ENCODE measurements around the gene SINHCAF. TPM values are rescaled to one million over a fixed set of nuclear protein-coding genes. Genes with fewer than 3 reads are reported as not detected.

Gene SINHCAF
- total RNA-seq, 1 experiment from 2014 or later, result 179 TPM

GRCh38 chr12:31261744-31262143, 64.2 kb downstream of the SINHCAF start:
- ChIA-PET POLR2A (no interaction called here), CTCF (interaction anchor here (0.9 to 3.7 kb wide), 3 partner anchors 10 to 27 kb away, joined by 3 to 22 read pairs (median 4); no protein-coding TSS in a partner anchor), RAD21 (ENCODE audit: low non-redundant PET in 1 of 2, low total read pairs in 2 of 2, uncharacterized antibody in 2 of 2, unreplicated experiment in 2 of 2) (no interaction called here)
- no peaks in the 10 kb centered on the region for H3K4me1 ChIP-seq (ENCODE audit: control insufficient read depth in 1 of 2, insufficient read depth in 2 of 2, low read length in 2 of 2)
- H3K9me3 ChIP-seq (ENCODE audit: control insufficient read depth in 1 of 2, insufficient read depth in 1 of 2, low read depth in 1 of 2, low read length in 2 of 2), result no peaks in the 10 kb centered on the region
- DNase-seq (ENCODE audit: low read depth, low spot score) (no peak), ATAC-seq (no peak)
- no peaks in the 10 kb centered on the region for H3K79me2 ChIP-seq (ENCODE audit: insufficient read depth, low read length)
- H3K4me2 ChIP-seq (ENCODE audit: low read length), result no peak overlapping the region
- H3K9me2 ChIP-seq (ENCODE audit: insufficient read depth), result no peaks in the 10 kb centered on the region
- H3K27me3 ChIP-seq (ENCODE audit: insufficient read depth, low read length), result no peaks in the 10 kb centered on the region
- intact Hi-C loops (cut with micrococcal nuclease), result no loop called here
- H2AFZ ChIP-seq (ENCODE audit: low read depth, low read length, poor library complexity, severe bottlenecking), result no peak overlapping the region
- H3K4me3 ChIP-seq (replicated peaks in 1 of 2; ENCODE audit: low read depth in 1 of 2, low read length in 2 of 2), result no peak overlapping the region
- H4K20me1 ChIP-seq (ENCODE audit: insufficient read depth), result no peaks in the 10 kb centered on the region
- no peak overlapping the region for H3K27ac ChIP-seq (ENCODE audit: low read depth, low read length)
- H3K36me3 ChIP-seq (ENCODE audit: control insufficient read depth in 1 of 2, insufficient read depth in 2 of 2, low read length in 2 of 2), result no peaks in the 10 kb centered on the region
- no peak overlapping the region for H3K9ac ChIP-seq (ENCODE audit: low read length)
- TF ChIP-seq JUND (IDR thresholded peaks at IDR 0.05) (no peak), REST (IDR thresholded peaks at IDR 0.05; ENCODE audit: low read depth) (no peak), CTCF (IDR thresholded peaks at IDR 0.05 in 2 of 3, conservative IDR thresholded peaks at IDR 0.05 in 1 of 3; ENCODE audit: borderline replicate concordance in 1 of 3, insufficient read depth in 1 of 3, low read depth in 2 of 3, low read length in 2 of 3) (no peak), SP1 (IDR thresholded peaks at IDR 0.05; ENCODE audit: low read depth) (no peak), SRF (IDR thresholded peaks at IDR 0.05; ENCODE audit: low read depth) (no peak), POLR2AphosphoS5 (IDR thresholded peaks at IDR 0.05; ENCODE audit: low read depth, low read length) (no peak), EZH2 (IDR thresholded peaks at IDR 0.05) (no peak), ELF1 (IDR thresholded peaks at IDR 0.05; ENCODE audit: borderline replicate concordance, low read depth) (no peak), ZBTB33 (IDR thresholded peaks at IDR 0.05; ENCODE audit: extremely low read depth, insufficient replicate concordance, low read length) (no peak), ZFX (IDR thresholded peaks at IDR 0.05) (no peak)
- no TSS peak for BruUV-seq (replicated peaks)

Data from HCT116 (cell line).